22Rv1 (cell line): ENCODE data around the gene FAM83D.

Experiments
- ZFX ChIP-seq: fragments of 450-650 bp; IDR thresholded peaks from 2 replicates; pipeline ENCODE4 v1.6.1; 2017; ENCODE audit warnings: antibody characterized with exemption, borderline replicate concordance
- TF ChIP-seq, protein P1 (sequence below): fragments of 450-650 bp; IDR thresholded peaks from 2 replicates; pipeline ENCODE4 v1.5.1; 2017; ENCODE audit warnings: mild to moderate bottlenecking

DNA sequence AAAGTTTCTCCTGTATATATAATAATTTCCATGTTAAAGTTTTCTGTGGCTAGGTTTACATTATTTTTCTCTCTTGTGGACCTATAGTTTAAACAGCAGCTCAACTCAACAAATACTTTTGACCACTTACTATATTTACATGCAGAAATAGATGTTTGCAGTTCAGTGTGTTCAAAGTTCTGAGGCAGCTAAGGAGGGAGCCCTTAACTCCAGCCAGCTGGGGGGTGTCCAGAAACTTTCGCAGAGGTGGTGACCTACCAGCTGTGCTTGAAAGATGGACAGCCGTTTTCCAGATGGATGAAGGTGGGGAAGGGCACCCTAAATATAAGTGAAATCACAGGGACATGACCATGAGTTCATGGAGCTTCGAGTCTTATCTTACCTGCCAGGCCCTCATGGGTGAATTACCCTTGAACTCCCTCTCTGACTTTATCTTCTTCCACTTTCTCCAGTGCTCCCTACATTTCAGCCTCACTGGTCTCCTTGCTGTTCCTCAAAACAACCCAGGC is 69.4 kb downstream of the FAM83D start:
- TF ChIP-seq, protein P1, sequence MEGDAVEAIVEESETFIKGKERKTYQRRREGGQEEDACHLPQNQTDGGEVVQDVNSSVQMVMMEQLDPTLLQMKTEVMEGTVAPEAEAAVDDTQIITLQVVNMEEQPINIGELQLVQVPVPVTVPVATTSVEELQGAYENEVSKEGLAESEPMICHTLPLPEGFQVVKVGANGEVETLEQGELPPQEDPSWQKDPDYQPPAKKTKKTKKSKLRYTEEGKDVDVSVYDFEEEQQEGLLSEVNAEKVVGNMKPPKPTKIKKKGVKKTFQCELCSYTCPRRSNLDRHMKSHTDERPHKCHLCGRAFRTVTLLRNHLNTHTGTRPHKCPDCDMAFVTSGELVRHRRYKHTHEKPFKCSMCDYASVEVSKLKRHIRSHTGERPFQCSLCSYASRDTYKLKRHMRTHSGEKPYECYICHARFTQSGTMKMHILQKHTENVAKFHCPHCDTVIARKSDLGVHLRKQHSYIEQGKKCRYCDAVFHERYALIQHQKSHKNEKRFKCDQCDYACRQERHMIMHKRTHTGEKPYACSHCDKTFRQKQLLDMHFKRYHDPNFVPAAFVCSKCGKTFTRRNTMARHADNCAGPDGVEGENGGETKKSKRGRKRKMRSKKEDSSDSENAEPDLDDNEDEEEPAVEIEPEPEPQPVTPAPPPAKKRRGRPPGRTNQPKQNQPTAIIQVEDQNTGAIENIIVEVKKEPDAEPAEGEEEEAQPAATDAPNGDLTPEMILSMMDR: no peak
- no peak for TF ChIP-seq ZFX
